Pons (tissue), 1 donor: ENCODE results near the gene UBE2G2.

Experiments
- DNase-seq: peaks from one replicate; pipeline ENCODE4 v3.0.0-alpha.2; 2016; ENCODE audit warnings: low spot score

The UBE2G2 gene

GRCh38 chr21:44763451-44764318 is 37.9 kb downstream of the UBE2G2 start:
- DNase-seq: no peak

- no peak for DNase-seq
Measured at GRCh38 chr21:44763050-44763378, 38.6 kb downstream of the UBE2G2 start.

- DNase-seq: no peak
Measured at GRCh38 chr21:44762221-44763049, 39.2 kb downstream of the UBE2G2 start.

GRCh38 chr21:44761747-44762208 is 39.8 kb downstream of the UBE2G2 start:
- DNase-seq: no peak

GRCh38 chr21:44761011-44761729 is 40.5 kb downstream of the UBE2G2 start:
- no peak for DNase-seq

- no peak for DNase-seq
Measured at GRCh38 chr21:44760376-44760775, 41.2 kb downstream of the UBE2G2 start.

GRCh38 chr21:44759628-44760285 is 41.9 kb downstream of the UBE2G2 start:
- no peak for DNase-seq

GRCh38 chr21:44758781-44759627 is 42.6 kb downstream of the UBE2G2 start:
- DNase-seq: no peak

- no peak for DNase-seq
Measured at GRCh38 chr21:44758141-44758561, 43.5 kb downstream of the UBE2G2 start.

GRCh38 chr21:44757731-44758130 is 43.9 kb downstream of the UBE2G2 start:
- no peak for DNase-seq

- DNase-seq: no peak
Measured at GRCh38 chr21:44756423-44757185, 45.0 kb downstream of the UBE2G2 start.

- DNase-seq: no peak
Measured at GRCh38 chr21:44755227-44755626, 46.4 kb downstream of the UBE2G2 start.

- DNase-seq: no peak
Measured at GRCh38 chr21:44753357-44753756, 48.3 kb downstream of the UBE2G2 start.

GRCh38 chr21:44752671-44753235 is 48.9 kb downstream of the UBE2G2 start:
- no peak for DNase-seq

GRCh38 chr21:44751799-44752636 is 49.6 kb downstream of the UBE2G2 start:
- DNase-seq: no peak

- no peak for DNase-seq
Measured at GRCh38 chr21:44751186-44751798, 50.3 kb downstream of the UBE2G2 start.

GRCh38 chr21:44750675-44751025 is 51.0 kb downstream of the UBE2G2 start:
- DNase-seq: no peak
